GM19324 (cell line): ENCODE data around the gene KIFC3.
"Not testable (repeated sequence)": the region's sequence is repeated elsewhere in the genome, so short reads cannot be mapped to it uniquely, and the experiment has no call there.

Experiments
- ATAC-seq: cut with Tn5 transposase; IDR thresholded peaks from one replicate; pipeline ENCODE4 v1.9.1; 2021; ENCODE audit warnings: mild to moderate bottlenecking, moderate library complexity; ENCODE audit not compliant: unreplicated experiment, low FRiP score

The KIFC3 gene

DNA sequence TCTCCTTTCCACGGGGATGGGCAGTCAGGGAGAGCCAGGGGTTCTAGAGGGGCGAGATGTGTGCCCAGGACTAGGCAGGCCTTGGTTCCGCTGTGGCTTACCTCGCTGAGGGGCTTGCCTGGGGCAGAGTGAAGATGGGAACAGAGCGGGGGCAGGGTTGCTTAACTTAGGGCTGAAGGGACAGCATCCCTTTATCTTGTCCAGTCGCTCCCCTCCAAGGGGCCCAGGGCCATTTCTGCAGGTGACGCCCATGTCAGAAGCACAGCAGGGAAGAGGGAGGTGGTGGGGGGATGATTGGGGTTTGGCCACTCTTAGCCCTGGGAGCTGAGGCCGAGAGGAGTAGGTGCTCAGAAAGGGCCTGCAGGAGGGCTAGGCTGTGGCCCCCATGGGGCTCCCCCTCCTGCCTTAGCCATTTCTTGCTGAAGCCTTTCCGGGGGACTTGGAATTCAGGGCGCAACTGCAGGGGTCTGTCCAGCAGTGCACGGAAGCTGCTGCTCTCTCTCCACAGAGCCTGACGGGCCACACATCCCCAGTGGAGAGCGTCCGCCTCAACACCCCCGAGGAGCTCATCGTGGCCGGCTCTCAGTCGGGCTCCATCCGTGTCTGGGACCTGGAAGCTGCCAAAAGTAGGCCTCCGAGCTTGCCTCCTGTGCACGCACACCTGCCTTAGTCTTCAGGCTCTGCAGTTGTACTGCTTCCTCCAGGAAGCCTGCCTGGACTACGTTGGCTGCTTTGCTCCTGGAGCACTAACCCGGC, 58.2 kb downstream of the KIFC3 start:
- ATAC-seq = no peak

DNA sequence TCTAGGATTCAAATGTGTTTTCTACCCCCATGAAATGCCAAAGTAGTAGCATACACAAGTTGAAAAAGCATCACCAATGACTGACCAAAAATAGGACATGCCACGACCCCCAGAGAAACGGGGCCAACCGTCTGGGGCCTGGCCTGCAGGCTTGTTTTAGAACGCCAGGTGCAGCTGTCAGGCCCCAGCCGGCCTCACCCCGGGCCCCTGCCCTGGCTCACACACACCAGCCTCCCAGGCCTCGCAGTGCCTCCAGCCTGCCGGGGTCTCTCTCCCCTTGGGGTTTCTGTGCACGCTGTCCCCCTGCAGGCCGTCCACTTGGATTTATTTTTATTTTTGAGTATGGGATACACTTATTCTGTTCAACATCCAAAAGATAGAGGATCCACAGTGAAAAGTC, 58.8 kb downstream of the KIFC3 start:
- ATAC-seq = no peak

DNA sequence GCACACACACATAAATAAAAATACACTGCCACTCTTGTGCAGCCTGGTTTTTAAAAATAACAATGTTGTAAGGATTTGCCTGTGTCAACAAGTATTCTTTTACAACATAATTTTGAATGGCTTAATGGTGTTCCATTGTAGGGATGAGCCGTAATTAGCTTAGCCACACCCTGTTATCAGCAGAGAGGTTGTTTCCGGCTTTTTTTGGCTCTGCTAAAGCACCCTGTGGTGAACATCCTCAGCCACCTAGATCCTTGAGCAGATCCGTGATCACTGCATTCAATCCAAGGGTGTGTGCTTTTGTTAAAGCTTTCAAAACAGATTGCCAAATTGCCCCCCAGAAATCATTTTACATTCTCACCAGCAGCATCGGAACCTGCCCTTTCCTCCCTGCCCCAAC, 59.7 kb downstream of the KIFC3 start:
- no peak for ATAC-seq

DNA sequence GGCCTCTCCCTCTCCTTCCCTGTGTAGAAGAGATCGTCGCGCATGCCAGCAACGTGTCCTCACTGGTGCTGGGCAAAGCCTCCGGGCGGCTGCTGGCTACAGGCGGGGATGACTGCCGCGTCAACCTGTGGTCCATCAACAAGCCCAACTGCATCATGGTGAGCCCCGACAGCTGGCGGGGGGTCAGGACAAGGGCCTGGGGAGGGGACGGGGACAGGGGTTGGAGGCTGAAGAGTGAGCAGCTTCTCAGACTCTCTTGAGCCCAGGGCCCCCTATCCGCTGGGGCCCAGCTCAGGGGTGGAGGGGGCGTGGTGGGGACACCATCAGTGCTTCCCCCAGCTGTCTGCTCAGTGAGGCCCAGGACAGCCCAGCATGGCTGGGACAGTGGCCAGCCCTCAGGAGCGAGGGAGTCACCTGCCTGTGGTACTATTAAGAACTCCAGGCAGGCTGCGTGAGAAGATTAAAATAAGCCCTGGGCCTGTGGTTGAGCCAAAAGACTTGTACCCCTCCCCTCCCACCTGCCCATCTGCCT, 60.6 kb downstream of the KIFC3 start:
- ATAC-seq = no peak

DNA sequence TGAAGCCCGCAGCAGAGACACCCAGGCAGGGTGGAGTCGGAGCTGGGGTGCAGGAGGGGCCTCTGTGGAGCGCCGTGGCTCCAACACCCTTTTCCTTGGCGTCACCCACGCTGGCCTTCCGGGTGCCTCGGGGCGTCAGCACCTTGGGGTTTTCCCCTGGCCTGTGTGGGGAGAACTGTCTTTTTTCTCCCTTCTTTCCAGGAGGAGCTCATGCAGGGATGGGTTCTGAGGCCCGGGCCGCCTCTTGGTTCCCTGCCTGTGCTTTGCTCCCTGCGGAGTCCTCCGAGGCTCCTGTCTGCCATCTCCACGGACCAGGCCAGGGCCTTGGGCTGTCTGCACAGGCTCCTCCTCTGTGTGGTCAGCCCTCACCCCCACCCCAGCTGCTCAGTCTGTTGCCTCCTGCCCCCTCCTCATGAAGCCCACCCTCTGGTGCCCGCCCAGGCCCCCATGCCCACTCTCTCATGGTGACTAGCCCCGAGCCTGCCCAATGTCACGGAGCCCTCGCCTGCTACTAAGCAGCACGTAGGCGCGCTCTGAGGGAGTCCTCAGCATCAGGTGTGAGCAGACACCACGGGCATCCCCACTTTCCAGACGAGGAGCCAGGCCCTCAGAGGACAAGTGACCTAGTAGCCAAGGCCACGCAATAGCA, 61.7 kb downstream of the KIFC3 start:
- no peak for ATAC-seq

DNA sequence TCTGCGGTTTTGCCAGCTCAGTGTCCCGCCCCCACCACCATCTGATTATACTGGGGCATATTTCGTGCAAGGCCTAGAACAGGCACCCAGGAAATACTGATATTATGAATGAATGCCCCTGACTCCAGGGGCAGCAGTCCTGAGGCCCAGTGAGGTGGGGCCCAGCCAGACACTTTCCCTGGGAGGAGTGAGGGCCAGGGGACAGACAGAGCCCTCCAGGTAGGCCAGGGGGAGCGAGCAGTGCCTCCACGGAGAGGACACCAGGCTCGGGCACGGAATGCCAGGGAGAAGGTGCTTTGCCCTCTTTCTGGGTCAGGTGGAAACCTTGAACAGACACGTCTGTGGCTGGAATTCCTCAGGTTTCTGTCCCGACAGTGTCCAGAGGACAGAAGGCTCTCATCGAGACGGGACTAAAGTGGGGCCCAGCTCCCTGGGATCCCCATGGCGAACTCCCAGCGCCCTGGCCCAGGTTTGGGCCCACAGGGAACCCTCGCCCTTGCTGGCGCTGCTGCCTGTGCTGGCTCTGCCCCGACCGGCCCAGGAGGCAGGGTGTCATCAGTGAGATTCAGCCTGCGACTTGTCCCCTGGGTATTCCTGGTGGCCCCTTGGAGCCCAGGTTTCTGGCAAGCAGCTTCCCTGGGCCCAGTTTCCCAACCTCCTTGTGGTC, 62.4 kb downstream of the KIFC3 start:
- no peak for ATAC-seq

DNA sequence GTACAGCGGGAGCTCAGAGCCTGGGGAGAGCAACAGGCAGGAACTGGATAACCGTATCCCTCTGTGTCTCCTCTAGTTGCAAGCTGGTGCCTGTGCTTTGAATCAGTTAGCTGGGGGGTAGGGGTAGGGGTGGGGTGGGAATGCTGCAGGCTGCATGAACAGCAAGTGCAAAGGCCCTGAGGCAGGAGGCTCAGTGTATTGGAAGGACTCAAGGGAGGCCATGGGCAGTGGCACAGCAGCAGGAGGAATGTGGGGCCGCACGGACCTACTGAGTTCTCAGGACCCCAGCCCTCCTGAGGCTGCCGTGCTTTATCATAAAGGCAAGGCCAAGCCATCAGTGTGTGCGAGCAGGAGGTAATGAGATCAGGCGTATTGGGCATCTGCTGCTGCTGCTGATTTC, 63.4 kb downstream of the KIFC3 start:
- ATAC-seq = no peak

DNA sequence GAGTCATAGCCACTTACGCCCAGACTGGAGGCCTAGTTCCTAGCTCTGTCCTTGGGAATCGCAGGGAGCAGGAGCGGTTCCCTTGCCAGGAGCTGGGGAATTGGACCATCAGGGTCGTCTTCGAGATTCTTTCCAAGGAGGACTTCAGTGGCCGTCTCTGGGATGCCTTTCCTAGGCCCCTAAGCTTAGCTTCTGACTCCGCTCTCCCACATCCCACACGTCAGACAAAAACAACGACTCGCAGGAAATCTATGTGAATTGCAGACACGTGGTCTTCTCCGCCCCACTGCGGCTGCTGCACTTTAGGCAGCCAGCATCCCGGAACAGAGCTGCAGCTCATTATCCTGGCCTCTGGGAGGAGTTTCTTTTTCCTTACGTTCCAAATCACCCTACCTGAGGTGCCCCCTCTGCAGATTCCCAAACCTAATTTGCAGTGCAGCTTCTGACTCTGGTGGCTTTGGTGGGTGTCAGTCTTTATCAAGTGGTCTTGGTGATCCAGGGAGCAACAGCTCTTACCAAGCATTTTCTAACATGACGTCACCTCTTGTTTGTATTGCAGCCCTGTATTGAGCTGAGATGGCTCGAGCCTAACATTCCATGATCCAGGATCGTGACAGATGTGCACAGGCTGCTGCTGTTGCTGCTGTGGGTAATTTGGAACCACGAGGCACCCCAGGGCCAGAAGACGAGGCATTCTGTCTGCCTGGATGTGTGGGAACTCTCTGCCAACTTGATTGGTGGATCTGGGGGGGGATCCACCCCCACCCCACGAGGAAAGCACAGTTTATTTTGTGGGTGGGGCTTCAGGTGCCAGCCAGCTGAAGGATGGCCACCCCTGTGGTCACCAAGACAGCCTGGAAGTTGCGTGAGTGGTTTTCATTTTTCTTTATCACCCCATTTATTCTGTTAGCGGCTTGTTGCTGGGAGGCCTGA, 65.6 kb downstream of the KIFC3 start:
- ATAC-seq = no peak

DNA sequence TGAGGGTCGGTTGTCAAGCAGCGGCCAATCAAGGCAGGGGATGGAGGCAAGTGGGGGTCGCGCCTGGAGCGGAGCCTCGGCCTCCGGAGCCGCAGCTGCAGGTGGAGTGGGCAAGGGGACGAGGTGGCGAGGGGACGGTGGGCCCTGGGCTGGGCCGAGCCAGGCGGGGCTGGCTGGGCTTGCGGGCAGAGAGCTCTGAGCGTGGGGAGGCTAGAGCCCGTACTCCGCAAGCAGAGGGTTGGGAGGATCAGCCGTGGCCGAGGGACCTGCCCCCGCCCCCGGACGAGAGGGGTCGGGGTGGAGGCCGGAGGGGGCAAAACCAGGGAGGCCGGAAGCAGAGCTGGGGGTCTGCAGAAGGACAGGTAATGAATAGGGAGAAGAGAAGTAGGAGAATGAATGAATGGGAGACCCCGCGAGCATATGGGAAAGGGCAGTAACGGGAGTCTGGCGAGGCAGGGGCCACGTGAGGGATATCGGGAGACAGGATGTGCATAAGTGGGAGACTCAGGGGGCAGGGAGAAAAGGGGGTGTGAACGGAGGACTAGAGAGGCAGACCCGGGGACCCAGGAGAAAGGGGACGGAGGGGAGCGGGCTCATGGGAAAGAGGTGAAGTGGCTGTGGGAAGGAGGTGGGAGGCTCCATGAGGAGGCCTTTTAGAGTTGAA, 66.4 kb downstream of the KIFC3 start, which contains the start of gene KATNB1:
TSS of gene KATNB1 (plus strand) at position 16 of the 664 bp plus-strand sequence. CDS start 1,474 bp downstream, outside the sequence.
- ATAC-seq = no peak

DNA sequence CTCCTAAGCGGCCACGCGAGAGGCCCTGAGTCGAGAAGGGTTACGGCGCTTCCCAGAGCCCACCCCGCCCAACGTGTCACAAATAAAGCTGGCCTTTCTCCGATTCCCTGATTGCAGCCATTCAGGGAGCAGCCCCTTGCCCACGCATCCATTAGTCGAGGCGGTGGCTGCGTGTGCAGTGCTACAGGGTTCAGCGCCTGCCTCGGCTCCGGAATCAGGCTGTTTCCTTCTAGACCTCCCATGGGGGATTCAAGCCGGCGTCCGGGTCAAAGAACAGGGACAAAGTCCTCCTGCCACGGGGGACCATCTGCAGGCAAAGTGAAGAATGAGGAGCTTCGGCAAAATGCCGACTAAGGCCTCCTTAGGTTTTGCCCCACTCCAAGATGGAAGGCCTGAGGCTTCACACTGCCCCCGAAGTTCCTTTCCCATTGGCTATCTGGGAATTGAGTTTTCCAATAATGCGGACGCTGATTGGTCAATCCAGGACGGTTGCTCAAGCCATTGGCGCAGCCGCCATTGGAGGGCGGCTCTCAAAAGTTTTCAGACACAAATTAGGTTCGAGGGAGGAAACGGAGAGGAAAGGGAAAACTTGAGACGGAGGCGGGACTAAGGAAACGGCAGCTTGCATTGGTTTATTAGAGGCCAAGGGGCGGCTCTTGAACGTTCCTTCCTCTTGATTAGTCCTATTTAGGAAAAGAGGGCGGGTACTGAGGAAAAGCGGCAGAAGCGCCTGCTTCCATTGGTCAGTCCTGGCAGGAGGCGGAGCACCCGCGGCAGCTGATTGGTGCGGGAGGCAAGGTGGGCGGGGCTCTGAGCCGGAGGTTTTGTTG, 67.2 kb downstream of the KIFC3 start:
- peak; percentile 90 for ATAC-seq

DNA sequence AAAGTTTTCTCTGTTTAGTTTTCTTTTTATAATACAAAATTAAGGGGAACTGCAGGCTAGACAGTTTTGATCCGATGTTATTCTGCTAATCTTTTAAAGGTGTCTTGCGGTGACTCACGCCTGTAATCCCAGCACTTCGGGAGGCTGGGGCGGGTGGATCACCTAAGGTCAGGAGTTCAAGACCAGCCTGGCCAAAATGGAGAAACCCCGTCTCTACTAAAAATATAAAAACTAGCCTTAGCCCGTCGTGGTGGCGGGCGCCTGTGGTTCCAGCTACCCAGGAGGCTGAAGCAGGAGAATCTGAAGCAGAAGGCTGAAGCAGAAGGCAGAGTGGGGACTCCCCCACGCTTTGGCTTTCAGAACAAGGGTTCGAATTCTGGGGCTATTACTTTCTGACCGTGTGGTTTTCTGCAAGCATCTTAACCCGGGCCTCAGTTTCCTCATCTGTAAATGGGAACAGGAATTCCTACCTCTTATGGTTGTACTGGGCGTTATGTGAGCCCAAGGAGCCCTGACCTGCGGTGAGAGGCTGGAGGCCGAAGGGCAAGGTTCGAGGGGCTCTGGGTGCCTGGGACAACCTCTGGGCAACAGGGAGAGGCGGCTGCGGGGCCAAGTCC, 67.9 kb downstream of the KIFC3 start:
- ATAC-seq = no peak

DNA sequence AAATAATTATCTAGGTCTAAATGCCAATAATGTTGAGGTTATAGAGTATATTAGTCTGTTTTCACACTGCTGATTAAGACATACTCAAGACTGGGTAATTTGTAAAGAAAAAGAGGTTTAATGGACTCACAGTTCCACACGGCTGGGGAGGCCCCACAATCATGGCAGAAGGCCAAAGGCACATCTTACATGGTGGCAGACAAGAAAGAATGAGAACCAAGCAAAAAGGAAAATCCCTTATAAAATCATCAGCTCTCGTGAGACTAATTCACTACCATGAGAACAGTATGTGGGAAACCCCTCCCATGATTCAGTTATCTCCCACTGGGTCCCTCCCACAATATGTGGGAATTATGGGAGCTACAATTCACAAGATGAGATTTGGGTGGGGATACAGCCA, 69.6 kb downstream of the KIFC3 start:
- no peak for ATAC-seq

DNA sequence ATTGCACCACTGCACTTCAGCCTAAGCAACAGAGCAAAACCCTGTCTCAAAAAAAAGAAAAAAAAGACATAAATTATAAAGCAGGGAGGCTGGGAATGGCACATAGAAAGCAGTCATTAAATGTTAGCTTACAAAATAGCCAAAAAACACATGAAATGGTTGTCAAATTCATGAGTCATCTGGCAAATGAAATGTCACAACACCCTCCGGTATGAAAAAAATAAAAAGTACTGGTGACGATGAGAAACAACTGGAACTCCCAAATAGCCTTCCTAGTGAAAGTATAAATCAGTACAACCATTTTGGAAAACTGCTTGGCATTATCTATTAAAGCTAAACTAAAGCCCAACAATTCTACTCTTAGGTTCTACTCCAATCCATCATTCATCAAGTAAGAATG, 70.3 kb downstream of the KIFC3 start:
- ATAC-seq = no peak

DNA sequence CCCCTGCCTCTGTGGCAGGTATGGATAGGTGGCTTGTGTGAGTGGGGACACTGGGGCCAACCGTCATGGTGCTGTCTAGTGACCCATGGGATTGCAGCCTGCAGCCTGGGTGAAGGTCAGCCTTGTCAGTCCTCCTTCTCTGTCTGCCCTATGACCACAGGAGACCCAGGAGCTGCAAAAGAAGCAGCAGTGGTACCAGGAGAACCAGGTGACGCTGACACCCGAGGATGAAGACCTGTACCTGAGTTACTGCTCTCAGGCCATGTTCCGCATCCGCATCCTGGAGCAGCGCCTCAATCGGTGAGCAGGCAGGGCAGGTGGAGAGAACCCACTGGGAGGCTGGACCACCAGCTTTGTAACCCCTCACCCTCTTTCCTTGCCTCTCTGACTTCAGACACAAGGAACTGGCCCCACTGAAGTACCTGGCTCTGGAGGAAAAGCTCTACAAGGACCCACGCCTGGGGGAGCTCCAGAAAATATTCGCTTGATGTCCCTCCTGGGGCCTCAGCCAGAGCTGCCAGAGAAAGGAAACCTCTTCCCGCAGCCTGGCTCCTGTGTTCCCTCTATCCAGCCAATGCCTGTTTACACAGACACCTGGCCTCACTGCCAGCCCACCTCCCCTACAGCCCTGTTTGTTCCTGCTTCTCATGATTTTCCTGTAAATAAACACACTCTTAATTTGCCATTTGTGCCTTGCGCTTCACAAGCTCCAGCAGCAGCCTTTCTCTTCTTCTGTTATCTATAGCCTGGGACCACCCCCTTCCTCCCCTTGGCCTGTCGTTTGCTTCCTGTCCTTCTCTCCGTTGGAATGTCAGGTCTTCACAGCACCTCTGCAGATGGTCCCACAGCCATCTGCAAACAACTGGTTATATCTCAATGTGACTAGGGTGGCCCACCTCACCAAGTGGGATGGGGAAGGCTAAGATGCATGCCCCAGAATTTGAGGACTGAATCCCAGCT, 71.2 kb downstream of the KIFC3 start:
- no peak for ATAC-seq

DNA sequence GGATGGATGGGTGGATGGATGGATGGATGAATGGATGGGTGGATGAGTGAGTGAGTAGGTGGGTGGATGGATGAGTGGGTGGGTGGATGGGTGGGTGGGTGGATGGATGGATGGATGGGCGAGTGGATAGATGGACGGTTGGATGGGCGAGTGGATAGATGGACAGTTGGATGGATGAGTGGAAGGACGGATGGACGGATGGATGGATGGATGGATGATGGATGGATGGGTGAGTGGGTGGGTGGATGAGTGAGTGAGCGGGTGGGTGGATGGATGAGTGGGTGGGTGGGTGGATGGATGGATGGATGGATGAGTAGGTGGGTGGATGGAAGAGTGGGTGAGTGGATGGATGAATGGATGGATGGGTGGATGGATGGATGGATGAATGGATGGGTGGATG, 72.4 kb downstream of the KIFC3 start:
- not testable (repeated sequence) for ATAC-seq

DNA sequence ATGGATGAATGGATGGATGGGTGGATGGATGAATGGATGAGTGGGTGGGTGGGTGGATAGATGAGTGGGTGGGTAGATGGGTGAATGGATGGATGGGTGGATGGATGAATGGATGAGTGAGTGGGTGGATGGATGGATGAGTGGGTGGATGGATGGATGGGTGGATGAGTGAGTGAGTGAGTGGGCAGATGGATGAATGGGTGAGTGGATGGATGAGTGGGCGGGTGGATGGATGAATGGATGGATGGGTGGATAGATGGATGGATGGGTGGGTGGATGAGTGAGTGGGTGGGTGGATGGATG, 73.2 kb downstream of the KIFC3 start:
- ATAC-seq = no peak

DNA sequence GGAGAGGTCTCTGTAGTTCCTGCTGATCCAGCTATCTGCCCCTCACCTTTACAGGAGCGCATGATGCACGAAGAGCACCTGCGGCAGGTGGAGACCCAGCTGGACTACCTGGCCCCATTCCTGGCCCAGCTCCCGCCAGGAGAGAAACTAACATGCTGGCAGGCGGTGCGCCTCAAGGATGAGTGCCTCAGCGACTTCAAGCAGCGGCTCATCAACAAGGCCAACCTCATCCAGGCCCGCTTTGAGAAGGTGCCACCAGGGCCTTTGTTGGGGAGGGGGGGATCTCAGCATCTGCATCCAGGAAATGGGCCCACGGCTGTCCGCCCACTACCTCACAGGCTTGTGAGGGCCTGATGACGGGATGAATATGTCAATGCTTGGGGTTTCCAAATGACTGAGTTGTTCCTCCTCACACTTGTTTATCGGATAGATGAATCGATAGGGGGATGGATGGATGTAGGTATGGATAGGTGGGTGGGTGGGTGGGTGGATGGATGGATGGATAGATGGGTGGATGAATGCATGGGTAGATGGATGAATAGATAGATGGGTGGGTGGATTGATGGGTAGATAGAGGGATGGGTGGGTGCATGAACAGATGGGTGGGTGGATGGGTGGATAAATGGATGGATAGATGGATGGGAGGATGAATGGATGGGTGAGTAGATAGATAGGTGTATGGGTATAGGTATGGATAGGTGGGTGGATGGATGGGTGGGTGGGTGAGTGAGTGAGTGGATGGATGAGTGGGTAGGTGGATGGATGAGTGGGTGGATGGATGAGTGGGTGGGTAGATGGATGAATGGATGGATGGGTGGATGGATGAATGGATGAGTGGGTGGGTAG, 73.7 kb downstream of the KIFC3 start:
- no peak for ATAC-seq
